HuH-7.5 (cell line): ENCODE measurements around the gene MED12.

Experiments used
- DNase-seq: peaks from one replicate; pipeline ENCODE4 v3.0.0; 2011; ENCODE audit warnings: low spot score

MED12 gene

GRCh38 chrX:71107245-71107644, 11.2 kb upstream of the MED12 start:
- no peak for DNase-seq

GRCh38 chrX:71107762-71108360, 10.5 kb upstream of the MED12 start:
- no peak for DNase-seq

GRCh38 chrX:71109051-71109450, 9.3 kb upstream of the MED12 start:
- DNase-seq, result no peak

- no peak for DNase-seq
Measured at GRCh38 chrX:71111141-71111843, 7.1 kb upstream of the MED12 start, which contains the start of gene IL2RG. Gene IL2RG, minus strand, starts transcription at chrX:71111577. Its CDS starts 38 bp downstream, at chrX:71111539.

GRCh38 chrX:71111921-71112431, 6.4 kb upstream of the MED12 start:
- DNase-seq, result no peak

GRCh38 chrX:71117358-71117757, 1.0 kb upstream of the MED12 start:
- no peak for DNase-seq

- DNase-seq, result no peak
Measured at GRCh38 chrX:71118985-71119535, 664 bp downstream of the MED12 start.

GRCh38 chrX:71128166-71128833, 9.9 kb downstream of the MED12 start:
- DNase-seq, result no peak

GRCh38 chrX:71128915-71129765, 10.7 kb downstream of the MED12 start:
- peak; percentile 78 for DNase-seq

GRCh38 chrX:71131510-71131909, 13.1 kb downstream of the MED12 start:
- DNase-seq, result no peak

GRCh38 chrX:71140440-71140839, 22.0 kb downstream of the MED12 start:
- no peak for DNase-seq

GRCh38 chrX:71143508-71143907, 25.1 kb downstream of the MED12 start:
- DNase-seq, result no peak

- DNase-seq, result no peak
Measured at GRCh38 chrX:71144651-71145050, 26.3 kb downstream of the MED12 start, which contains the start of gene NLGN3. Gene NLGN3, plus strand, starts transcription at chrX:71144841. Its CDS starts 2,909 bp downstream, at chrX:71147750.

- DNase-seq, result no peak
Measured at GRCh38 chrX:71147496-71148277, 29.3 kb downstream of the MED12 start.

- no peak for DNase-seq
Measured at GRCh38 chrX:71148278-71148663, 29.9 kb downstream of the MED12 start.

- no peak for DNase-seq
Measured at GRCh38 chrX:71151366-71151765, 33.0 kb downstream of the MED12 start.

- DNase-seq, result no peak
Measured at GRCh38 chrX:71154196-71154595, 35.8 kb downstream of the MED12 start.

GRCh38 chrX:71154641-71155040, 36.2 kb downstream of the MED12 start:
- DNase-seq, result no peak

GRCh38 chrX:71158603-71159002, 40.2 kb downstream of the MED12 start:
- DNase-seq, result no peak

GRCh38 chrX:71159335-71159734, 40.9 kb downstream of the MED12 start:
- no peak for DNase-seq

- no peak for DNase-seq
Measured at GRCh38 chrX:71160475-71160874, 42.1 kb downstream of the MED12 start.
